Stimulated activated CD4-positive, alpha-beta T cell treated with anti-CD3 and anti-CD28 coated beads, TNF-alpha, amount 100 ng/mL, for 1 hour (primary cell): ENCODE measurements around the gene NCAPG2.

ENCODE experiments used
- DNase-seq, 3 donors: peaks; one replicate each; pipeline ENCODE4 v3.0.0-alpha.2; 2020; ENCODE audit warnings: low read depth in 3 of 3, low spot score in 1 of 3

The NCAPG2 gene

GRCh38 chr7:158581440-158582088 lies 123.0 kb downstream of the NCAPG2 start:
- DNase-seq = no peak
